NCI-H1436 (cell line): Measurements from ENCODE around the gene DTX4.
"Not testable (repeated sequence)": the region's sequence is repeated elsewhere in the genome, so short reads cannot be mapped to it uniquely, and the experiment has no call there.

ENCODE experiments used
- DNase-seq: peaks from one replicate; lab custom pipeline; 2025; lab: John Stamatoyannopoulos, UW

The DTX4 gene

GRCh38 chr11:59171508-59172322 is at the start of gene DTX4:
Gene DTX4 (plus strand): TSS chr11:59172132. CDS start chr11:59172596, 464 bp downstream.
- DNase-seq = peak; percentile 90

- DNase-seq = no peak
These were observed 36.1 kb upstream of the DTX4 start for GRCh38 chr11:59135648-59136461.

DNA sequence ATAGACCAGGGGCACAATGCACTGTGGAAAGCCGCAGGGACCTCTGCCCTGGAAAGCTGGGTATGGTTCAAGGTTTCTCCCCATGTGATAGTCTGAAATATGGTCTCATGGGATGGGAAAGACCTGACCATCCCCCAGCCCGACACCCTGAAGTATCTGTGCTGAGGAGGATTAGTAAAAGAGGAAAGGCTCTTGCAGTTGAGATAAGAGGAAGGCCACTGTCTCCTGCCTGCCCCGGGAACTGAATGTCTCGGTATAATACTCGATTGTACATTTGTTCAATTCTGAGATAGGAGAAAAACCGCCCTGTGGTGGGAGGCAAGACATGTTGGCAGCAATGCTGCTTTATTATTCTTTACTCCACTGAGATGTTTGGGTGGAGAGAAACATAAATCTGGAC is 35.4 kb upstream of the DTX4 start:
- not testable (repeated sequence) for DNase-seq

GRCh38 chr11:59137190-59137589 is 34.7 kb upstream of the DTX4 start:
- no peak for DNase-seq

DNA sequence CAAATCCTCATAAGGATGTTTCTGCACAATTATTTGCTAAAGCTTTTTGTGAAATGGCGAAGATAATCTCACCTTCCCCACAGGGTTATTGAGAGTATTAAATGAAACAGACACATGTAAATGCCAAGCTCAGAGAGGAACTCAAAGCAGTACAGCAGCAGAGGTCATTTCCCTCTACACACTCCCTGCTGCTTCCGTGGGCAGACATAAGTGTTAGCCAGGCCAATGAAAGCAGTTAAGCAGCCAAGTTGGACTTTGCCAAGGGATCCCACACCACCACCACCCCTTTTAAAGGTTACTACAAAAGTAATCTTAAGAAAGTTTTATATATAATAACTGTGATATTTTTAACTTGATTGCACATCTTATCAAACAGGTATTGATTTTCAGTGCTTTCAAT is 33.3 kb upstream of the DTX4 start:
- no peak for DNase-seq

DNA sequence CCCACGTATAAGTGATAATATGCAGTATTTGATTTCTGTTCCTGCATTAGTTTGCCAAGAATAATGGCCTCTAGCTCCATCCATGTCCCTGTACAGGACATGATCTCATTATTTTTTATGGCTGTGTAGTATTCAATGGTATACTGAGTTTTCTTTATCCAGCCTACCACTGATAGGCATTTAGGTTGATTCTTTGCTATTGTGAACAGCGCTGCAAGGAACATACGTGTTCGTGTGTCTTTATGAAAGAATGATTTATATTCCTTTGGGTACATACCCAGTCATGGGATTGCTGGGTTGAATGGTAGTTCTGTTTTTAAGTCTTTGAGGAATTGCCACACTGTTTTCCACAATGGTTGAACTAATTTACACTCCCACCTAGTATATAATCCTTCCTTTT is 30.7 kb upstream of the DTX4 start:
- no peak for DNase-seq

DNA sequence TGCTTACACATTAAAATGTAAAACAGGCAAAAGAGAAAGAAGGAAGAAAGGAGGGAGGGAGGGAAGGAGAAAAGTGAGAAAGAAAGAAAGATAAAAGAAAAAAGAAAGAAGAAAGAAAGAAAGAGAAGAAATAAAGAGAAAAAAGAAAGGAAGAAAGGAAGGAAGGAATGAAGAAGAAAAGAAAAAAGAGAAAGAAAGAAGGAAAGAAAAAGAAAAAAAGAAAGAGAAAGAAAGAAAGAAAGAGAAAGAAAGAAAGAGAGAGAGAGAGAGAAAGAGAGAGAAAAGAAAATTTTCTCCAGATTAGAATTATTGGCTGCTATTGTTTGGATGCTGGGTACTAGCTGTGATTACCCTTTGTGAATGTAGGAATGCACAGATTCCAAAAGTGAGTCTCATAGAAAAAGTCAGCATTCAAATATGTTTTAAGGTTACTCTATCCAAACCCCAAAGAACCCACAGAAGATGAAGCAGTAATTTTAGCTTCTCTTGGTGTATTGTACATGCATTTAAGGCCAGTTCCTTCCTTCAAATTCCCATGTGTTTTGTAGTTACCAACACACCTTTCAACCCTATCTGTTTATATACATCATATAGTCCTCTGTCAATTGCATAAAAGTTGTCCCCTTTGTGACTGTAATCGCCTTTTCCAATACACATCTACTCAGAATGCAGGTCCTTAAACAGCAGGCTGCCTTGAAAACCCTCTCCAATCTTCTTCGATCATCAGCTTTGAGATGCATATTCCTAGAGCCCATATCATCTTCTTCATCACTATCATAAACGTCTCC is 30.1 kb upstream of the DTX4 start:
- no peak for DNase-seq

DNA sequence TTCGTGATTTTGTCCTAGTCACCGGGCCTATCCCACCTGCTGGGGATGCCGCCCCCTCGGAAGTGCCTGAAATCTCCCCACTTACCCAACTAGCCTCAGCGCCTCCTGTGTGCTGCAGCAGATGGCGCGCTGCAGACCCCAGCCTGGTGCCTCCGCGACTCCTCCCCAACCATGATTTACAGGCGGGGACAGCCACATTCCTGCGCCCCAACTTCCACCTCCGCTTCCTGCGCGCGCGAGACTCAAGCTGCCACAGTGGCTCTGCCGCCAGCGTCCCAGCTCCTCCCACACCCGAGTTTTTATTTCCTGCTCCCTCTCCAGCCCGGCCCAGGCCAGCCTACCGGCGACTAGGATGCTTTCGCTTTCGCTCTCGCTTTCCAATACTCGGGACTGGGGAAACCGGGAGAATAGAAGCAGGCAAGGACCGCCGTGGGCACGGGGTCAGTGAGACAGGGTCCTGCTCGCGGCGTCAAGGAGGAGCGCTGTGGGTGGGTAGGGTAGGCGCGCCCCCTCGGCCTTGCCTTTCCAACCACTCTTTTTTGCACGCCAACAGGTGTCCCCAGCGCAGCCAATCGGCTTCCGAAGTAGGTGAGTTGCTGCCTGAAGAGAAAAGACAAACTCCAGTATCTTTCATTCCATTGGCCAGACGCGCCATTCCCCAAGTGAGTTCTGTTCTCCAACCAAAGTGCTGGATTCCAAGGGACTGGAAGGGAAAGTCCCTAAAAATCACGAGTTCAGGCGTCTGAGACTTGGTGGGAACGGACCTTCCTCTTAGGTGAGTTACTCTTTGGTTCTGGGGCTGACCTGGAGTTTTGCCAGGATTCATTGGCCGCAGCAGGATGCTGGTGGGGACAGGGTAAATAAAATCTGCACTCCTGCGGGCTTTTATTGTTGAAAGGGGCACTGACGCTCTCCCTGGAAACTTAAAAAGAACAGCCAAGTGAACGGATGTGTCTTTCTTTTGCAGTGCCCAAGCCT is 29.1 kb upstream of the DTX4 start, which contains the start of gene FAM111A:
FAM111A (plus strand) TSS at position 327 of the 978 bp plus-strand sequence. CDS start 6,017 bp downstream, outside the sequence.
- DNase-seq = peak; percentile 82

GRCh38 chr11:59144096-59144495 is 27.8 kb upstream of the DTX4 start:
- DNase-seq = no peak

DNA sequence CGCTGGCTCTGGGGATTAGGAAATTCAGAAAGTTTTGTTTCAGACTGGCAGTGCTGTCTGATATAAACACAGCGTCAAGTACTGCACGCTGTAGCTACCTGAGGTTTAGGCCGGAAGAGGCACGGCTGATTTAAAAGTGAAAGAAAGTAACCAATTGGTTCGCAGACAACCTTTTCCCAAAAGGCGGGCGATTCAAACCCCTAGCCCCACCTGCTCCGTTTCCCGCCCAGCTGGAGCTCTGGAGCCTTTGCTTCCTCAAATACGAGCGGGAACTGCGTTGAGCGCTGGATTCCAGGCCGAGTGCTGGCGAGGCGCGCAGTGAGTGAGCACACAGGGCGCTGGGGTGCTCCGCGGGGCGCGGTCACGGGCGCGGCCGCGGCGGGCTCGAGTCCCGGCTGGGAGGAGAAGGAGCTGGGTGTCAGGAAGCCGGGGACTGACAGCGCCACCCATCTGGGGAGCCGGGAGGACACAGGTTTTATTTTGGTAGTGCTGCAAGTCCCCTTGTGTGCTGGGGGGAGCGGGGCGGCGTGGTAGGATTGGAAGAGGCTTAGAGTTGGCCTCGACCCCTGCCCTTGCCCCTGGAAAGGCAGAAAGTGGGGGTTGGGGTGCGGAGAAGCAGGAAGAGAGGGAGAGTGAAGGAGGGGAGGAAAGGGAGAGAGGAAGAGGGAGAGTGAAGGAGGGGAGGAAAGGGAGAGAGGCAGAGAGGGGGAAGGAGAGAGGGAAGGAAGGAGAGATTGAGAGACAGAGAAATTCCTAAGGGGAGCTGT is 27.2 kb upstream of the DTX4 start:
- DNase-seq = peak; percentile 90

DNA sequence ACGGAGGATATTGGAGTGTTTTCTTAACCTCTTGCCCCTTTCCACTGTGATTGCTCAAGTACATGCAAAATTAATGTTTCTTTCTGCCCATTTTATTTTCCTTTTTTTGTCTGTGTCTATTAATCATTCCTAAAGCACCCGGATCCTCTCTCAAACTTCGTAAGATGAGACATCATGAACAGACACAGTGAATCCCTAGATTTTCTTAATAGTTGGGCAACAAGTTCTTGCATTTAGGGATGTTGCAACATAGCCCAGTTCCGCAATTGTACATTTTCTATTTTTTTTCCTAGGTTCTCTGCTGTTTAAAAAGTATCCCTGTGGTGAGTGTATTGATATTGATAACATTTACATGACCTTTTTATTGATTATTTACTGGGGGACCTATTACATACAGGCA is 26.4 kb upstream of the DTX4 start:
- no peak for DNase-seq

- no peak for DNase-seq
These were observed 20.2 kb upstream of the DTX4 start for GRCh38 chr11:59151761-59152160.

DNA sequence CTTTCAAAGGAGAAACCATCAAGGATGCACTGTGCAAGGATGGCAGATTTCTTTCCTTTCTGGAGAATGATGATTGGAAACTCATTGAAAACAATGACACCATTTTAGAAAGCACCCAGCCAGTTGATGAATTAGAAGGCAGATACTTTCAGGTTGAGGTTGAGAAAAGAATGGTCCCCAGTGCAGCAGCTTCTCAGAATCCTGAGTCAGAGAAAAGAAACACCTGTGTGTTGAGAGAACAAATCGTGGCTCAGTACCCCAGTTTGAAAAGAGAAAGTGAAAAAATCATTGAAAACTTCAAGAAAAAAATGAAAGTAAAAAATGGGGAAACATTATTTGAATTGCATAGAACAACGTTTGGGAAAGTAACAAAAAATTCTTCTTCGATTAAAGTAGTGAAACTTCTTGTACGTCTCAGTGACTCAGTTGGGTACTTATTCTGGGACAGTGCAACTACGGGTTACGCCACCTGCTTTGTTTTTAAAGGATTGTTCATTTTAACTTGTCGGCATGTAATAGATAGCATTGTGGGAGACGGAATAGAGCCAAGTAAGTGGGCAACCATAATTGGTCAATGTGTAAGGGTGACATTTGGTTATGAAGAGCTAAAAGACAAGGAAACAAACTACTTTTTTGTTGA is 19.5 kb upstream of the DTX4 start:
- no peak for DNase-seq

DNA sequence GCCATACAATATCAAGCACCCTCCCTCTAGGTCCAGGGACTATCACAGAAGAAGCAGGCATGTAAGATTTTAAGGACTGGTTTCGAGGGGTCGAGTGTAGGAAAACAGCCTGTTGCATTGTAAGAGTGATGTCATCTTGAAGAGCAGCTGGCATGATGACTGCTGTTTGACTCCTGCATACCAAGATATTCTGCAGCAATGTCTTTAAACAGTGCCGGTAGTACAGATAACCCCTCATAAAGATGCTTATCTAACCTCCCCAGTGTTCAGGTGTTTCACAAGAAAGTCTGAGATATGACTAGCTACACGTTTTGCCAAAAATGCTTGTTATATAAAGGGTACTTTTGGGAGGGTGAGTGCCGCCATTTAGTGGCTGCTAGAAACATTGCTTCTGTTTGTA is 17.3 kb upstream of the DTX4 start:
- no peak for DNase-seq

DNA sequence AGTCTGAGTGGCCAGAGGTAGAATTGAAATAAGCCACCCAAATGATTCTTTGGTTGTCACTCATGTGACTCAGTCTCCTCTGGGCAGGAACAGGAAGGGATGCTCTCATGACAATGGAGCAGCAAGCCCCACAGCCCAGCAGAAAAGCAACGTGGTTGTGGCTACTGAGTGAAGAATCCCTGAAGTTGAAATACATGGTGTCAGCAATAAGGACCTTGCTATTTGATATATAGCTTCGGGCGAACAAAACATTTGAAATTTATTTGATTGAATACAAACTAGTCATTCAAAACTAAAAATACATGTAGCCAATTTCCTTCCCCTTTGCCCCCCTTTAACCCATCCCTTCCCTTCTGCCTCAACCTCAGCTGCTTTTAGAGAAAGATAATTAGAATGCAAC is 14.5 kb upstream of the DTX4 start:
- no peak for DNase-seq

- peak; percentile 63 for DNase-seq
These were observed 13.5 kb upstream of the DTX4 start for GRCh38 chr11:59158206-59159068.

DNA sequence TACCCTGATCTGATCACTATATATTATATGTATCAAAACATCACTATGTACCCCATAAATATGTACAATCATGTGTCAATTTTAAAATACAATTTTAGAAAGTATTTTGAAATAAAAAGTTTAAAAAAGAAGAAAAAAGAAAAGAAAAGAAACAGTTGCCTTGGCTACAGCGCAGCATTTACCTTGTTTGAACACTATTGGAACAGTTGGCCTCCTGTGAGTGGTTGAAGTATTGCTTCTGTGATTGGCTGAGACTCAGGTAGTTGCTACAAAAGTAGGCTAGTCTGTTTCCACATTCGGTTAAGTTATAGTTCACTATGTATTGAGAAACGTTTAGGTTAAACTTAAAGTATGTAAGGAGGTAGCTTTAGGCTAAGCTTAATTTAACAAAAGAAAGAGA is 7.9 kb upstream of the DTX4 start:
- DNase-seq = no peak

- no peak for DNase-seq
These were observed 580 bp downstream of the DTX4 start for GRCh38 chr11:59172345-59173079.
